HG02885 (cell line): Measurements from ENCODE around the gene HPS6.

ENCODE experiments used
- ATAC-seq: cut with Tn5 transposase; IDR thresholded peaks from one replicate; pipeline ENCODE4 v1.9.1; 2021; ENCODE audit warnings: mild to moderate bottlenecking; ENCODE audit not compliant: unreplicated experiment, poor library complexity

The HPS6 gene

DNA sequence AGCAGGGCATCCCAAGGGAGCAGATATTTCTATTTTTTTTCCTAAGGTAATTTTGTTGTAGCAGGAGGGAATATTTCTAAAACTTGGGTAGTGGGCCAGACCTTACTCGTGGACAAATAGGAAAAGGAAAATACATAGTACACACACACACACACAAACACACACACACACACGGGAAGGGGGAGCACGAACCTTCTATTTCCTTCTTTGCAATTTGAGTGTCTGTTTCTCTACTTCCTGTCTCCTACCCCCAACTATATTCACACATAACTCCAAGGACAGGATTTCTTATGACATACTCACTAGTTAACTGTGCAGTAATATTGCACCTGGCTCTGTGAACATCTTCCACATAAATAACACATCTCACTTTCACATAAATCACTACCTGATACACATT lies 50.6 kb downstream of the HPS6 start:
- ATAC-seq = no peak

DNA sequence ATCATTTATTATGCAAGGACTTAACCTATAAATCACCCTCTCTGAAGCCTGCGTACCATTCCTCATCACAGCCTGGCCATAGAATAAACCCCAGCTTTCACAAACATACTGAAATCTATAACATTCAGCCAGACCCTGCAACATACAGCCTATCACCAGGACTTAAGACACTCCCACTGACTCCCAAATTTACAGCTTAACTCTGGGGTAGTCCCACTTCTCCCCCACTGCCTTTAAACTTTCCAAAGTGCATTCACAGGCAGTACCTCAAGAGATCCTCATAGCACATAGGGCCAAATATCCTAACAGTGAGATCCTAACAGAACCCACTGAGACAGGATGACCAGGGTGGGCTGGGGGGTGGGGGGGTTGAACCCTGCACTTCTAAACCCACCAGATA lies 51.5 kb downstream of the HPS6 start:
- ATAC-seq = no peak
